Skeletal muscle cell (primary cell): Measurements from ENCODE around the gene POLR2E.

ENCODE experiments used
- DNase-seq: peaks from one replicate; pipeline ENCODE4 v3.0.0-alpha.2; 2010; ENCODE audit warnings: low read depth
- H3K4me3 ChIP-seq: 2 replicates; pipeline ENCODE4 v1.5.1; 2011; ENCODE audit warnings: low read depth, mild to moderate bottlenecking, control low read depth, low read length, moderate library complexity

The POLR2E gene

GRCh38 chr19:1069009-1069779 is 26.0 kb downstream of the POLR2E start:
- no peak for DNase-seq
- no peak overlapping the region for H3K4me3 ChIP-seq

GRCh38 chr19:1068009-1069001 is 26.9 kb downstream of the POLR2E start:
- no peak overlapping the region for H3K4me3 ChIP-seq
- no peak for DNase-seq

GRCh38 chr19:1067341-1067957 is 27.7 kb downstream of the POLR2E start:
- no peak for DNase-seq
- peak overlapping the region; percentile 36 for H3K4me3 ChIP-seq

GRCh38 chr19:1066748-1067340 is 28.3 kb downstream of the POLR2E start, which contains the start of gene ARHGAP45:
Gene ARHGAP45 (plus strand): TSS chr19:1067167. CDS start chr19:1067406, 239 bp downstream.
- peak within 1 kb of the TSS; percentile 36 for H3K4me3 ChIP-seq
- DNase-seq: no peak

- no peak for DNase-seq
- H3K4me3 ChIP-seq: no peak overlapping the region
Observed at GRCh38 chr19:1066251-1066747, 28.9 kb downstream of the POLR2E start.

GRCh38 chr19:1065606-1066109 is 29.5 kb downstream of the POLR2E start:
- no peak overlapping the region for H3K4me3 ChIP-seq
- no peak for DNase-seq

GRCh38 chr19:1064661-1065605 is 30.2 kb downstream of the POLR2E start:
- DNase-seq: no peak
- H3K4me3 ChIP-seq: no peak overlapping the region

- no peak for DNase-seq
- H3K4me3 ChIP-seq: no peak overlapping the region
Observed at GRCh38 chr19:1063909-1064660, 31.1 kb downstream of the POLR2E start.

- DNase-seq: no peak
- no peak overlapping the region for H3K4me3 ChIP-seq
Observed at GRCh38 chr19:1063030-1063908, 31.9 kb downstream of the POLR2E start.

- DNase-seq: no peak
- no peak overlapping the region for H3K4me3 ChIP-seq
Observed at GRCh38 chr19:1062387-1063029, 32.7 kb downstream of the POLR2E start.

- DNase-seq: no peak
- H3K4me3 ChIP-seq: no peak overlapping the region
Observed at GRCh38 chr19:1061987-1062386, 33.2 kb downstream of the POLR2E start.

GRCh38 chr19:1060689-1061088 is 34.5 kb downstream of the POLR2E start:
- no peak for DNase-seq

GRCh38 chr19:1058112-1058511 is 37.1 kb downstream of the POLR2E start:
- H3K4me3 ChIP-seq: no peak overlapping the region
- DNase-seq: no peak

More at GRCh38 chr19:1060689-1061088, 34.5 kb downstream of the POLR2E start:
- H3K4me3 ChIP-seq: no peak overlapping the region

- peak; percentile 39 for DNase-seq
- H3K4me3 ChIP-seq: no peak overlapping the region
Observed at GRCh38 chr19:1057176-1057855, 37.9 kb downstream of the POLR2E start.

GRCh38 chr19:1055886-1056620 is 39.1 kb downstream of the POLR2E start:
- DNase-seq: no peak
- H3K4me3 ChIP-seq: no peak overlapping the region
